HG03066 (cell line): ENCODE measurements around the gene NRTN.

Source experiments
- ATAC-seq: cut with Tn5 transposase; IDR thresholded peaks from one replicate; pipeline ENCODE4 v1.9.1; 2021; ENCODE audit warnings: low read depth; ENCODE audit not compliant: unreplicated experiment

NRTN gene

GRCh38 chr19:5789886-5790558 is 14.8 kb upstream of the NRTN start:
- ATAC-seq: no peak

GRCh38 chr19:5790559-5791520 is 14.0 kb upstream of the NRTN start, which contains the start of gene DUS3L:
Gene DUS3L (minus strand): TSS chr19:5791163. CDS start chr19:5791141, 22 bp downstream.
- ATAC-seq: peak; percentile 89

GRCh38 chr19:5792224-5792623 is 12.6 kb upstream of the NRTN start:
- no peak for ATAC-seq

- no peak for ATAC-seq
These were observed 11.7 kb upstream of the NRTN start for GRCh38 chr19:5793188-5793587.

- no peak for ATAC-seq
These were observed 9.4 kb upstream of the NRTN start for GRCh38 chr19:5795382-5795919.

- ATAC-seq: no peak
These were observed 6.6 kb upstream of the NRTN start for GRCh38 chr19:5798244-5798643.

- no peak for ATAC-seq
These were observed 5.3 kb upstream of the NRTN start for GRCh38 chr19:5799247-5800241.

GRCh38 chr19:5800361-5801270 is 4.3 kb upstream of the NRTN start:
- ATAC-seq: no peak

- no peak for ATAC-seq
These were observed 2.9 kb upstream of the NRTN start for GRCh38 chr19:5801796-5802619.

- no peak for ATAC-seq
These were observed 1.5 kb upstream of the NRTN start for GRCh38 chr19:5803441-5803751.

- ATAC-seq: no peak
These were observed 933 bp upstream of the NRTN start for GRCh38 chr19:5803752-5804515.

GRCh38 chr19:5805462-5806132 is 730 bp downstream of the NRTN start:
- no peak for ATAC-seq

- no peak for ATAC-seq
These were observed 1.2 kb downstream of the NRTN start for GRCh38 chr19:5806133-5806489.

- no peak for ATAC-seq
These were observed 2.0 kb downstream of the NRTN start for GRCh38 chr19:5806905-5807304.

GRCh38 chr19:5808120-5808816 is 3.4 kb downstream of the NRTN start:
- no peak for ATAC-seq

GRCh38 chr19:5809053-5809452 is 4.2 kb downstream of the NRTN start:
- ATAC-seq: no peak

- no peak for ATAC-seq
These were observed 4.6 kb downstream of the NRTN start for GRCh38 chr19:5809469-5809868.
